ENCODE data around the gene TLX2.
A peak's percentile ranks its signal among the peaks of the same experiment; 100 is the strongest.
"Not testable (repeated sequence)": the region's sequence is repeated elsewhere in the genome, so short reads cannot be mapped to it uniquely, and the experiment has no call there.

The TLX2 gene

GRCh38 chr2:74558284-74559230, 44.3 kb downstream of the TLX2 start:
- peak; percentile 57 for DNase-seq

- DNase-seq: peak; percentile 50
These were observed 45.7 kb downstream of the TLX2 start for GRCh38 chr2:74559912-74560311.

GRCh38 chr2:74560591-74560990, 46.3 kb downstream of the TLX2 start:
- DNase-seq: peak; percentile 77

GRCh38 chr2:74561022-74561421, 46.8 kb downstream of the TLX2 start:
- DNase-seq: not testable (repeated sequence)

GRCh38 chr2:74562126-74562775, 48.0 kb downstream of the TLX2 start:
- DNase-seq: no peak

- peak; percentile 19 for DNase-seq
These were observed 50.0 kb downstream of the TLX2 start for GRCh38 chr2:74564222-74564621.

GRCh38 chr2:74566076-74566753, 52.0 kb downstream of the TLX2 start:
- DNase-seq: no peak

- DNase-seq: peak; percentile 65
These were observed 52.5 kb downstream of the TLX2 start for GRCh38 chr2:74566754-74567085.

Measured in islet precursor cell (in vitro differentiated cells).